ENCODE results near the gene DNAI4.
"Not testable (repeated sequence)": the region's sequence is repeated elsewhere in the genome, so short reads cannot be mapped to it uniquely, and the experiment has no call there.

DNAI4 gene

GRCh38 chr1:66929146-66929688 lies 4.6 kb upstream of the DNAI4 start:
- DNase-seq = no peak

- DNase-seq = no peak
Measured at GRCh38 chr1:66927528-66927927, 2.9 kb upstream of the DNAI4 start.

DNA sequence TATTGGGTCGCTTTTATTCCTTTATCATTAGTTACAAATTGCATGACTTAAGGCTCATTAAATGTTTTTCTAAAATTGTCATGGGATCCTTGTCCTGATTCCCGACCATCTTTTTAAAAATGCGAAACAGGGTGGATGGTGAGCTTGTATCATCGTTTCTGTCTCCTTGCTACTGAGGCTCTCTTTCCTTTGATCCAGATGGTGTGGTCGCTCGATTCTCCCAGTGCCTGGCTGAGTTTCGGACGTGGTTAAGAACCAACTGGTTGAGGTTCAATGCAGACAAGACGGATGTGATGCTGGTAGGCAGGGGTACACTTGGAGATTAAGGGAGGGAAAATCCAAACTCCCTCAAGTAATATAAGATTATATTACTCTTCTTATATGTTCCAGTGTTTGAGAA lies 1.3 kb upstream of the DNAI4 start:
- no peak for DNase-seq

- DNase-seq = no peak
Measured at GRCh38 chr1:66925558-66925910, 878 bp upstream of the DNAI4 start.

- DNase-seq = no peak
Measured at GRCh38 chr1:66920543-66920942, 4.1 kb downstream of the DNAI4 start.

DNA sequence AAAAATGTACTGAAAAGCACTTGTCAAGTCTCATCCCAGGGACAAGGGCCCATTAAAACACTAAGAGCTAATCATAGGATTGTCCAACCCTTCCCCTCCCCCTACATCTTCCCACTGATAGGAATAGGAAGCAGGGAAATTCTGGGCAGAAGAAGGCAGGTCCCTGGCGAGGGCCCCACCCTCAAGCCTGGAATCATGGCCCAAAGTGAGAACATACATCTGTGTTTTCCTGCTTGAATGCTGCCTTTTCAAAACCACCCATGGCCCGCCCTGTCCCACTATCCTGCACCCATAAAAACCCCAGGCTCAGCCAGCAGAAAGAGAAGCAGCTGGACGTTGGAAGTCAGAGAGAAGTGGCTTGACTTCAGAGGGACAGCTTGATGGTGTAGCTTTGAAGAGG lies 4.8 kb downstream of the DNAI4 start:
- DNase-seq = no peak

DNA sequence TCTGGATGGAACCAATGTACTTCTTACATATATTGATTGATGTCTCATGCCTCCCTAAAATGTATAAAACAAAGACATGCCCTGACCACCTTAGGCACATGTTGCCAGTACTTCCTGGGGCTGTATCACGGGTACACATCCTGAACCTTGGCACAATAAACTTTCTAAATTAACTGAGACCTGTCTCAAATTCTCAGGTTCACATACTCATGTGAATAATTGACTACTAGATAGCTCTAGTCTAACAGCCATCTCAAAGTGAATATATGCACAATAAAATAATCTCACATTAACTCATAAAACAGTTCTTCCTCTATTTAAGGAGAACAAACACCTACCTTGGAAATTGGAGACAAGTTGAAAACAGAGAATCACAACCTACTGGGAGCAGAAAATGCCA lies 5.6 kb downstream of the DNAI4 start:
- DNase-seq = no peak

DNA sequence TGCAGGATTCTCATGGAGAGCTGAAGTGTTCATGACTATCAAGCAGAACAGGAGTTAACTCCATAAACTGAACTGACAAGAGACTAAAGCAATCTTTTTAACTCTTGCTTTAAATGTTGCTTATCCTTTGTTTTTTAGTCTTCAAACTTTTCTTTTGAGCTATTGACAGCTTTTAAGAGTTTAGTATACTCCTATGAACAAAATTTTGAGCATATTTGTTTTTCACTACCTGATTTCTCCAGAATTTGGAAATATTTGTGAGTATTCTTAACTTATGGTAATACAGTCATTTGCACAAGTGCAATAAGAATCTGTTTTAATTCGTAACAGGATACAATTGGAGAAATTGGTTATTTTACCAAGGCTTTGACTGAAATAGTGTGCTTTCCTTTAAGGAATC lies 7.2 kb downstream of the DNAI4 start:
- no peak for DNase-seq

DNA sequence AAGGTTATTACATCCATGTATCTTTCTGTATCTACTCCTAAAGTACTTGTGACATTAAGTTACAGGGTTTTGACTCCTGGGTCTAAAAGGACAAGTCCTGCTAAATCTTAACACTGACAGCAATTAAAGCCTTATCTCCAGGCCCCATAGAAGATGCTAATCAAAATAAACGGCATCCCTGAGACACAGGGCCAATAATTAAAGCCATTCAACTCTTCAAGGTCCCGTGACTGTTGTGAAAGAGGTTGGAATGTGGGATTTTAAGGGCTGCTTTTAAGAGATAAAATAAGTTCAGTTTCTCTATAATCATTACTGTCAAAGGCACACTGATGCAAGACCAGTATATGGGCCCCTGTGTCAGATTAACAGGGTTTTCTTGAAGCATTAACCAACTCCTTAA lies 8.3 kb downstream of the DNAI4 start:
- no peak for DNase-seq

GRCh38 chr1:66915203-66915602 lies 9.5 kb downstream of the DNAI4 start:
- DNase-seq = not testable (repeated sequence)

GRCh38 chr1:66893712-66894111 lies 30.9 kb downstream of the DNAI4 start:
- DNase-seq = no peak

DNA sequence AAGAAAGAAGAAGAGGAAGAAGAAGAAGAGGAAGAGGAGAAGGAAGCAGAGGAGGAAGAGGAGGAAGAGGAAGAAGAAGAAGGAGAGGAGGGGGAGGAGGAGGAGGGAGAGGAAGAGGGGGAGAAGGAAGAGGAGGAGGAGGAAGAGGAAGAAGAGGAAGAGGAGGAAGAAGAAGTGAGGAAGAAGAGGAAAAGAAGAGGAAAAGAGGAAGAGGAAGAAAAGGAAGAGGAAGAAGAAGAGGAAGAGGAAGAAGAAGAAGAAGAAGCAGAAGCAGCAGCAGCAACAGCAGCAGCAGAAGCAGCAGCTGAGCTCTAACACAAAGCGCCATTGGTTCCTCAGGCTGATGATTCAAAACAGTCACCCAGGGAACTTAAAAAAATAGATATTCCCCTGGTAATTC lies 34.0 kb downstream of the DNAI4 start:
- DNase-seq = no peak

DNA sequence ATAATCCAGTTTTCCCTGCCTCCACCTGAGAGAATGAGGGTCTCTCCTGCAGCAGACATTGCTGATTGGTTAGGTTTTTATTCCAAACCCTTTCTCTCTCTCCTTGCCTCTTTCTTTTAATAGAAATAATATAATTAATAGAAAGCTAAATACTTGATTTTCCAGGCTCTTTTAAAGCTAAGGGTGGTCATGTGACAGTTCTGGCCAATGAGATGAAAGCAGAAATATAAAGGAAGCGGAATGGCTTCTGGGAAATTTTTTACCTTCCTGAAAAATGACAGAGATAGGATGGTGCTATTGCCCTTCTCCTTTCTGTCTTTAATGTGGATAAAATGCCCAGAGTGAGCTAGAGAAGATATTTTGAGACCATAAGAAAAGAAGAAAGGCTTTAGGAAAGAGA lies 35.6 kb downstream of the DNAI4 start:
- no peak for DNase-seq

- no peak for DNase-seq
Measured at GRCh38 chr1:66876664-66877063, 48.0 kb downstream of the DNAI4 start.

DNA sequence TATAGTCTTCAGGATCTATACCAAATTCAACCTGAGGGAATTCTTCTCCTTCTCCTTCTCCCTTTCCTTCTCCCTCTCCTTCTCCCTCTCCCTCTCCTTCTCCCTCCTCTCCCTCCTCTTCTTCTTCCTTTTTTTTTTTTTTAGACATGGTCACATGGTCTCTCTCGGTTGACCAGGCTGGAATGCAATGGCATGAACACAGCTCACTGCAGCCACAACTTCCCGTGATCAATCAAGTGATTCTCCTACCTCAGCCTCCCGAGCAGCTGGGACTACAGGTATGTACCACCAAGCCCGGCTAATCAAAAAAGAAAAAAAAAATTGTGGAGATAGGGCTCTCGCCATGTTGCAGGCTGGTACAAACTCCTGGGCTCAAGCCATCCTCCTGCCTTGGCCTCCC lies 51.5 kb downstream of the DNAI4 start:
- no peak for DNase-seq

DNA sequence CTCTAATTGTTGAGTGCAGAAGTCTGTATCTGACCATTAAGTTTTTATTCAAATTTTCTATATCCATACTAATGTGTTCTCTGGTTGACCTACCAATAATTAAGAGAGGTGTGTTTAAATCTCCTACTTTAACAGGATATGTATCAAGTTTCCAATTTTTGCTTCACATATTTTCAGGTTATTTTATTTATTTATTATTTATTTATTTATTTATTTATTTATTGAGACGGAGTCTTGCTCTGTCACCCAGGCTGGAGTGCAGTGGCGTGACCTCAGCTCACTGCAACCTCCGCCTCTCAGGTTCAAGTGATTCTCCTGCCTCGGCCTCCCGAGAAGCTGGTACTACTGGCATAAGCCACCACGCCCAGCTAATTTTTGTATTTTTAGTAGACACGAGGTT lies 52.6 kb downstream of the DNAI4 start:
- DNase-seq = not testable (repeated sequence)

DNA sequence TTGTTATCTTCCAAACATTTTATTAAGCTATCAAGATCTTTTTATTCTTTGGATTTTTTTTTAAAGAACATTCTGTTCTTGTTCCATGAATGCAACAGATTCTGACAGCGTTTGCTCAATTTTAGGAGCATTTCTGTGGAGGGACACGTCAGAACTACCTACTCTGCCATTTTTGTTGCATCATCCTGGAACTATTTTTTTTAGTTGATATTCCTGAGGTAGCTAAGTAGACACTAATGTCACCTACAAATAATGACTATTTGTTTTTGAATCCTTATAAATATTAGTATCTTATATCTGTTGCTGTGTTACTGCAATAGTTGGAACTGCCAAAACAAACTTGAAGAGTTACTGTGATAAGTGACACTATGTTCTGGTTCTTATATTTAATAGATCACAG lies 57.2 kb downstream of the DNAI4 start:
- no peak for DNase-seq

- no peak for DNase-seq
Measured at GRCh38 chr1:66860529-66860928, 64.1 kb downstream of the DNAI4 start.

GRCh38 chr1:66853379-66853778 lies 71.3 kb downstream of the DNAI4 start:
- no peak for DNase-seq

- DNase-seq = no peak
Measured at GRCh38 chr1:66852870-66853269, 71.8 kb downstream of the DNAI4 start.

DNA sequence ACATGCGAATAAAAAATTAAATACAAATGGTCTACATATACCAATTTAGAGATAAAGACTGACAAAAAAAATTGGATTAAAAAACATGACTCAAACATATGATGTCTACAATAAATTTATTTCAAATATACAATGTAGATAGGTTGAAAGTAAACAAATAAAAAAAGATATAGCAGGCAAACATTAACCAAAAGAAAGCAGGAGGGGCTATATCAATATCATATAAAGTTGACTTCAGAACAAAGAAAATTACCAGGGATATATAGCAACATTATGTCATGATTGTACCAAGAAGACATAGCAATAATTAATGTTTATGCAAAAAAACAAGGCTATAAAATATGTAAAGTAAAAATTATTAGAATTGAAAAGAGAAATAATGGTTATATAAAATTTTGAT lies 73.7 kb downstream of the DNAI4 start:
- DNase-seq = no peak

GRCh38 chr1:66848193-66848592 lies 76.5 kb downstream of the DNAI4 start:
- DNase-seq = no peak

DNA sequence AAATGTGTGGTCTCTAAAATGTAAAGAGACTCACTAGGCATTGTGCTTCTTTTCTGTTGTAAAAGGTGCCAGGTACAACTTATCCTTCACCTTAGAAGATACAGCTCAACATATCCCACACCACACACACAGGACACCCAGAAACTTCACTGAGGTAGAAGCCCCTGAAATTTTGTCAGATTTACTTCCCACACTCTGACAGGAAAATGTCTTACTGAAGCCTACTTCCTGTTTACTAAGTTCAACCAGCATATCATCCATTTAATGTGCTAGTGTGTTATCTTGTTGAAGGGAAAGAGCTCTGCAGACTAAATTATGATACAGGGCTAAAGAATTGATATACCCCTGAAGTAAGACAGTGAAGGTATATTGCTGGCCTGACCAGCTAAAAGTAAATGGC lies 83.7 kb downstream of the DNAI4 start:
- DNase-seq = no peak

GRCh38 chr1:66834926-66835325 lies 89.7 kb downstream of the DNAI4 start:
- no peak for DNase-seq

DNA sequence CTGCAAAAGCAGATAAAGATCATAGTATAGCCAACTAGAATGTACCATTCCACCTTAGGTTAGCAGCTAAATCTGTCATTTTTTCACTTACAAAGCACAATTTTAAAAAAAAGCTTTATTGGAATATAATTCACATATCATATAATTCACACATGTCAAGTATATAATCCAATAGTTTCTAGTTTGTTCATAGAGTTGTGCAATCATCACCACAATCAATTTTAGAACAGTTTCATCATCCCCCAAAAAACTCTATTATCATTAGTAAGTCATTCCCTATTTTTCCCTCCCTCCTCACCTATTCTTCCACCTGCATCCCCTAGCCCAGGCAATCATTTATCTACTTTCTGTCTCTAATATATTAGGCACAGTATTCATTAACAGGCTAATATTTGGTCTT lies 91.5 kb downstream of the DNAI4 start:
- no peak for DNase-seq

Data from NCI-H2171 (cell line).